ENCODE results near the gene PCBP3.

Gene PCBP3

GRCh38 chr21:45905196-45905595 is 261.7 kb downstream of the PCBP3 start:
- TF ChIP-seq CTCF (IDR thresholded peaks at IDR 0.05; ENCODE audit: low read depth, low read length) = no peak
- no peak overlapping the region for H3K4me3 ChIP-seq (replicated peaks in 1 of 2; ENCODE audit: low read depth in 2 of 2, low read length in 2 of 2)
- DNase-seq (ENCODE audit: low read depth in 2 of 2) = no peak

- no peak for DNase-seq (ENCODE audit: low read depth in 2 of 2)
- H3K4me3 ChIP-seq (replicated peaks in 1 of 2; ENCODE audit: low read depth in 2 of 2, low read length in 2 of 2) = no peak overlapping the region
- TF ChIP-seq CTCF (IDR thresholded peaks at IDR 0.05; ENCODE audit: low read depth, low read length) = no peak
These were observed 262.8 kb downstream of the PCBP3 start for GRCh38 chr21:45906196-45906805.

- no peak for TF ChIP-seq CTCF (IDR thresholded peaks at IDR 0.05; ENCODE audit: low read depth, low read length)
- H3K4me3 ChIP-seq (replicated peaks in 1 of 2; ENCODE audit: low read depth in 2 of 2, low read length in 2 of 2) = no peak overlapping the region
- no peak for DNase-seq (ENCODE audit: low read depth in 2 of 2)
These were observed 263.3 kb downstream of the PCBP3 start for GRCh38 chr21:45906859-45907258.

GRCh38 chr21:45908536-45909237 is 265.2 kb downstream of the PCBP3 start:
- no peak overlapping the region for H3K4me3 ChIP-seq (replicated peaks in 1 of 2; ENCODE audit: low read depth in 2 of 2, low read length in 2 of 2)
- DNase-seq (ENCODE audit: low read depth in 2 of 2) = no peak
- no peak for TF ChIP-seq CTCF (IDR thresholded peaks at IDR 0.05; ENCODE audit: low read depth, low read length)

DNA sequence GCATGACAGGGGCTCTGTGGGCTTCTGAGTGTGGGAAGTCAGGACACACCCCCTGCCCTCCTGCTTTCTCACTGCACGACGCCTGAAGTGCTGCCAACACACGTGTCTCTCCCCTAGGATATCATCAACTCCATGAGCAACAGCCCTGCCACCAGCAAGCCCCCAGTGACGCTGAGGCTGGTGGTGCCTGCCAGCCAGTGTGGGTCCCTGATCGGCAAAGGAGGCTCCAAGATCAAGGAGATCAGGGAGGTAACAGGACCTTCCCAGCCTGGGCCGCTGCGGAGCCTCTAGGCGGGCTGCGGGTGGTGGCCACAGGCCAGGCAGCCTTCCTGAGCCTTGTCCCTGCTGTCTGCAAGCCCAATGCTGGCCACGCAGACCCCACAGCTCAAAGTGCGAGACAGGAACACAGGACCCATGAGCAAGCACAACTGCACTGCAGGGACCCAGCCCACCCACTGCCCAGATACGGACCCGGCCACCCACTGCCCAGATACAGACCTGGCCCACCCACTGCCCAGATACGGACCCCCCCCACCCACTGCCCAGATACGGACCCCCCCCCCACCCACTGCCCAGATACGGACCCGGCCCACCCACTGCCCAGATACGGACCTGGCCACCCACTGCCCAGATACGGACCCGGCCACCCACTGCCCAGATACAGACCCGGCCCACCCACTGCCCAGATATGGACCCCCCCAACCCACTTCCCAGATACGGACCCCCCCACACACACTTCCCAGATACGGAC is 265.9 kb downstream of the PCBP3 start:
- no peak for DNase-seq (ENCODE audit: low read depth in 2 of 2)

GRCh38 chr21:45910155-45910547 is 266.6 kb downstream of the PCBP3 start:
- no peak for TF ChIP-seq CTCF (IDR thresholded peaks at IDR 0.05; ENCODE audit: low read depth, low read length)
- no peak for DNase-seq (ENCODE audit: low read depth in 2 of 2)
- H3K4me3 ChIP-seq (replicated peaks in 1 of 2; ENCODE audit: low read depth in 2 of 2, low read length in 2 of 2) = no peak overlapping the region

More for the DNA sequence above, 265.9 kb downstream of the PCBP3 start:
- TF ChIP-seq CTCF (IDR thresholded peaks at IDR 0.05; ENCODE audit: low read depth, low read length) = no peak
- H3K4me3 ChIP-seq (replicated peaks in 1 of 2; ENCODE audit: low read depth in 2 of 2, low read length in 2 of 2) = no peak overlapping the region

All from cardiac fibroblast (primary cell).